GM21737 (cell line): ENCODE results near the gene TP63.

Experiments
- ATAC-seq: cut with Tn5 transposase; IDR thresholded peaks from one replicate; pipeline ENCODE4 v1.9.1; 2021; ENCODE audit warnings: mild to moderate bottlenecking, moderate library complexity; ENCODE audit not compliant: unreplicated experiment

Gene TP63

GRCh38 chr3:189902230-189903186 is 271.3 kb downstream of the TP63 start:
- no peak for ATAC-seq

GRCh38 chr3:189903562-189904250 is 272.5 kb downstream of the TP63 start:
- no peak for ATAC-seq

GRCh38 chr3:189907803-189908202 is 276.6 kb downstream of the TP63 start:
- no peak for ATAC-seq

- ATAC-seq, result no peak
These were observed 277.5 kb downstream of the TP63 start for GRCh38 chr3:189908646-189909045.

- no peak for ATAC-seq
These were observed 277.9 kb downstream of the TP63 start for GRCh38 chr3:189909139-189909538.

GRCh38 chr3:189909573-189909972 is 278.4 kb downstream of the TP63 start:
- ATAC-seq, result no peak

GRCh38 chr3:189911001-189911400 is 279.8 kb downstream of the TP63 start:
- no peak for ATAC-seq

- no peak for ATAC-seq
These were observed 283.6 kb downstream of the TP63 start for GRCh38 chr3:189914799-189915198.

GRCh38 chr3:189921770-189922169 is 290.6 kb downstream of the TP63 start:
- no peak for ATAC-seq

GRCh38 chr3:189927975-189928895 is 297.0 kb downstream of the TP63 start:
- no peak for ATAC-seq

- ATAC-seq, result no peak
These were observed 305.2 kb downstream of the TP63 start for GRCh38 chr3:189936201-189936945.

- ATAC-seq, result no peak
These were observed 306.3 kb downstream of the TP63 start for GRCh38 chr3:189937302-189938127.

GRCh38 chr3:189941125-189941524 is 309.9 kb downstream of the TP63 start:
- no peak for ATAC-seq

- ATAC-seq, result no peak
These were observed 310.5 kb downstream of the TP63 start for GRCh38 chr3:189941679-189942078.

GRCh38 chr3:189942948-189943347 is 311.8 kb downstream of the TP63 start:
- no peak for ATAC-seq

GRCh38 chr3:189944285-189945145 is 313.3 kb downstream of the TP63 start:
- ATAC-seq, result no peak

- no peak for ATAC-seq
These were observed 314.9 kb downstream of the TP63 start for GRCh38 chr3:189945935-189946709.
